IMR-90 (cell line): Measurements from ENCODE around the gene DGKB. TPM values are rescaled to one million over a fixed set of nuclear protein-coding genes. Genes with fewer than 3 reads are reported as not detected.

ENCODE experiments used
- ATAC-seq: fragments of 200-7000 bp; cut with Tn5 transposase; 2 replicates; pipeline ENCODE4 v1.9.1; 2020; ENCODE audit warnings: low read depth, mild to moderate bottlenecking, moderate library complexity
- BruUV-seq: library from RNA; stranded (reverse); fragments of 400-500 nt; replicated peaks from 2 replicates; lab custom pipeline; 2021; lab: Mats Ljungman, UMichigan
- CTCF ChIA-PET: fragments of 300-600 bp; formaldehyde crosslinking; extraction: SDS; loops from one replicate; lab custom pipeline; 2021; ENCODE audit warnings: antibody characterized with exemption; lab: Yijun Ruan, JAX
- POLR2A ChIA-PET: fragments of 300-600 bp; sonication (Branson Sonifier 250); formaldehyde crosslinking; loops from one replicate; lab custom pipeline; 2022; ENCODE audit warnings: antibody characterized with exemption; ENCODE audit not compliant: unreplicated experiment; lab: Charles Lee
- DNase-seq: peaks from one replicate; pipeline ENCODE4 v3.0.0; 2013
- H2AFZ ChIP-seq: replicated peaks from 2 replicates; pipeline ENCODE3; 2013; ENCODE audit warnings: low read length, mild to moderate bottlenecking; ENCODE audit not compliant: poor library complexity
- H2AK5ac ChIP-seq: 2 replicates; pipeline ENCODE4 v1.6.1; 2013; ENCODE audit warnings: low read depth, low read length, inconsistent platforms
- H2AK9ac ChIP-seq: replicated peaks from 2 replicates; pipeline ENCODE3; 2013; ENCODE audit warnings: mild to moderate bottlenecking, low read depth, low read length, moderate library complexity; ENCODE audit not compliant: poor library complexity
- H2BK120ac ChIP-seq: 2 replicates; pipeline ENCODE4 v1.6.1; 2013; ENCODE audit warnings: low read depth, low read length, inconsistent platforms
- H2BK15ac ChIP-seq: 3 replicates; pipeline ENCODE4 v1.6.1; 2013; ENCODE audit warnings: low read depth, low read length, inconsistent platforms
- H2BK20ac ChIP-seq: 2 replicates; pipeline ENCODE4 v1.6.1; 2013; ENCODE audit warnings: low read depth, mild to moderate bottlenecking, inconsistent platforms, low read length, moderate library complexity
- H2BK5ac ChIP-seq: 2 replicates; pipeline ENCODE4 v1.6.1; 2013; ENCODE audit warnings: mild to moderate bottlenecking, low read depth, low read length, inconsistent platforms; ENCODE audit not compliant: poor library complexity, severe bottlenecking
- H3K14ac ChIP-seq: replicated peaks from 2 replicates; pipeline ENCODE4 v1.6.1; 2013; ENCODE audit warnings: low read depth, low read length, inconsistent platforms
- H3K18ac ChIP-seq: 2 replicates; pipeline ENCODE4 v1.6.1; 2013; ENCODE audit warnings: low read depth, low read length, control low read depth
- H3K23ac ChIP-seq: 2 replicates; pipeline ENCODE4 v1.6.1; 2013; ENCODE audit warnings: low read depth, low read length, inconsistent platforms
- H3K27ac ChIP-seq: 2 replicates; pipeline ENCODE4 v1.5.1; 2013; ENCODE audit warnings: mild to moderate bottlenecking, control low read depth, low read length; ENCODE audit not compliant: insufficient read depth
- H3K27me3 ChIP-seq: 2 replicates; pipeline ENCODE4 v1.6.1; 2013; ENCODE audit warnings: low read length; ENCODE audit not compliant: control insufficient read depth, insufficient read depth
- H3K36me3 ChIP-seq: 2 replicates; pipeline ENCODE4 v1.6.1; 2013; ENCODE audit warnings: low read length, mixed read lengths; ENCODE audit not compliant: control insufficient read depth, insufficient read depth
- H3K4ac ChIP-seq: 2 replicates; pipeline ENCODE4 v1.6.1; 2013; ENCODE audit warnings: low read depth, low read length, inconsistent platforms
- H3K4me1 ChIP-seq: 2 replicates; pipeline ENCODE4 v1.6.1; 2013; ENCODE audit warnings: low read length, mixed read lengths; ENCODE audit not compliant: control insufficient read depth, insufficient read depth
- H3K4me2 ChIP-seq: 2 replicates; pipeline ENCODE4 v1.6.1; 2013; ENCODE audit warnings: low read depth, mild to moderate bottlenecking, control low read depth, low read length, moderate library complexity
- H3K4me3 ChIP-seq: 2 replicates; pipeline ENCODE4 v1.5.1; 2013; ENCODE audit warnings: low read depth, mild to moderate bottlenecking, control low read depth, low read length, moderate library complexity; ENCODE audit not compliant: insufficient read depth
- H3K56ac ChIP-seq: 2 replicates; pipeline ENCODE4 v1.6.1; 2013; ENCODE audit warnings: low read length, inconsistent platforms; ENCODE audit not compliant: insufficient read depth; ENCODE audit errors: extremely low read depth
- H3K79me1 ChIP-seq, 2 experiments: 2 replicates each; pipeline ENCODE4 v1.6.1; 2013; ENCODE audit warnings: low read length in 2 of 2, inconsistent platforms in 1 of 2, low read depth in 1 of 2
- H3K9ac ChIP-seq: 2 replicates; pipeline ENCODE4 v1.6.1; 2013; ENCODE audit warnings: low read depth, low read length, control low read depth
- H3K9me1 ChIP-seq: 2 replicates; pipeline ENCODE4 v1.6.1; 2013; ENCODE audit warnings: low read length, inconsistent platforms; ENCODE audit not compliant: insufficient read depth
- H3K9me3 ChIP-seq: 2 replicates; pipeline ENCODE4 v1.6.1; 2013; ENCODE audit warnings: low read length; ENCODE audit not compliant: control insufficient read depth, insufficient read depth
- H4K20me1 ChIP-seq: 2 replicates; pipeline ENCODE4 v1.6.1; 2013; ENCODE audit warnings: low read length, inconsistent platforms; ENCODE audit not compliant: insufficient read depth
- H4K5ac ChIP-seq: 2 replicates; pipeline ENCODE4 v1.6.1; 2013; ENCODE audit warnings: mild to moderate bottlenecking, low read depth, low read length, control low read depth
- H4K8ac ChIP-seq, 2 experiments: 2 replicates each; pipeline ENCODE4 v1.6.1; 2013; ENCODE audit warnings: low read depth in 2 of 2, low read length in 2 of 2, control low read depth in 1 of 2, inconsistent platforms in 1 of 2
- H4K91ac ChIP-seq: 2 replicates; pipeline ENCODE4 v1.6.1; 2013; ENCODE audit warnings: low read depth, low read length, inconsistent platforms; ENCODE audit not compliant: insufficient read depth
- BHLHE40 ChIP-seq: fragments of 150-350 bp; IDR thresholded peaks from 2 replicates; pipeline ENCODE4 v1.6.1; 2016; ENCODE audit warnings: mild to moderate bottlenecking, low read depth, low read length
- CTCF ChIP-seq: conservative IDR thresholded peaks from 2 replicates; pipeline ENCODE4 v1.5.1; 2012; ENCODE audit warnings: mild to moderate bottlenecking, low read depth, low read length, improper control_type of control experiment
- RAD21 ChIP-seq: IDR thresholded peaks from 2 replicates; pipeline ENCODE4 v1.6.1; 2012; ENCODE audit warnings: low read length, improper control_type of control experiment
- RCOR1 ChIP-seq: IDR thresholded peaks from 2 replicates; pipeline ENCODE4 v1.6.1; 2012; ENCODE audit warnings: mild to moderate bottlenecking, low read length, improper control_type of control experiment; ENCODE audit not compliant: insufficient replicate concordance
- SMC3 ChIP-seq: fragments of 150-350 bp; IDR thresholded peaks from 2 replicates; pipeline ENCODE4 v1.6.1; 2016; ENCODE audit warnings: low read depth, mild to moderate bottlenecking, antibody characterized with exemption, low read length, moderate library complexity
- USF2 ChIP-seq: fragments of 150-350 bp; IDR thresholded peaks from 2 replicates; pipeline ENCODE4 v1.6.1; 2017; ENCODE audit warnings: mild to moderate bottlenecking, antibody characterized with exemption, low read length, low read depth
- WGBS, 2 experiments: methylation state at CpG; one replicate each; pipeline versions ENCODE4 v1.1.5 to v1.1.7; 2013; ENCODE audit warnings: missing lambda C conversion rate in 2 of 2; ENCODE audit not compliant: insufficient read length in 1 of 2; ENCODE audit errors: extremely low coverage in 2 of 2; 5-methylcytosine and 5-hydroxymethylcytosine counted together
- dilution Hi-C: fragments of 300-500 bp; cut with HindIII; formaldehyde crosslinking; loops from one replicate; pipeline ENCODE4 v1.14.3; 2018; ENCODE audit warnings: low sequenced_read_pairs; ENCODE audit not compliant: unreplicated experiment
- in situ Hi-C: fragments of 300-500 bp; cut with MboI; formaldehyde crosslinking; loops from 3 replicates; pipeline ENCODE4 v1.14.3; 2019; ENCODE audit warnings: low sequenced_read_pairs, inconsistent platforms, mixed read lengths
- intact Hi-C: fragments of 100-400 bp; cut with micrococcal nuclease; formaldehyde crosslinking; loops from 2 replicates; pipeline ENCODE4 v1.10.0; 2022
- polyA plus RNA-seq, 3 experiments: library from polyadenylated mRNA; depleted of rRNA; stranded (reverse); fragments of >200 nt; gene quantifications; 2 replicates each; pipeline ENCODE4 v1.2.3, GENCODE V29; 2012; ENCODE audit warnings: low replicate concordance in 1 of 3
- total RNA-seq: library from RNA; depleted of rRNA; stranded (reverse); fragments of >200 nt; gene quantifications from 2 replicates; pipeline ENCODE4 v1.2.3, GENCODE V29; 2012
- TF ChIP-seq, protein P1 (sequence below): fragments of 150-350 bp; IDR thresholded peaks from 2 replicates; pipeline ENCODE4 v1.6.1; 2016; ENCODE audit warnings: low read depth, mild to moderate bottlenecking, low read length, moderate library complexity, borderline replicate concordance

DGKB gene
- total and polyA plus RNA-seq, 2 of the 4 experiments (the other 2 are of a cell fraction): not detected

GRCh38 chr7:14828053-14828452, 74.5 kb downstream of the DGKB start:
- H3K27me3 ChIP-seq: no peaks in the 10 kb centered on the region
- H4K8ac ChIP-seq: no peak overlapping the region
- no peak overlapping the region for H2AFZ ChIP-seq
- H3K9me3 ChIP-seq: no peaks in the 10 kb centered on the region; the same call in 1 of the 2 replicates
- H2AK5ac ChIP-seq: no peak overlapping the region
- no peaks in the 10 kb centered on the region for H4K20me1 ChIP-seq
- no peak overlapping the region for H3K18ac ChIP-seq
- ATAC-seq (no peak), DNase-seq (no peak)
- H3K23ac ChIP-seq: no peak overlapping the region
- no peak overlapping the region for H3K4me2 ChIP-seq
- ChIA-PET CTCF (no interaction called here), POLR2A (no interaction called here)
- H4K91ac ChIP-seq: no peak overlapping the region
- H3K56ac ChIP-seq: no peak overlapping the region
- BruUV-seq: no TSS peak
- no peak overlapping the region for H2AK9ac ChIP-seq
- no peaks in the 10 kb centered on the region for H3K9me1 ChIP-seq
- H3K27ac ChIP-seq: no peak overlapping the region
- H3K4me1 ChIP-seq: no peaks in the 10 kb centered on the region
- no peak overlapping the region for H3K14ac ChIP-seq
- no peak overlapping the region for H4K5ac ChIP-seq
- H3K79me1 ChIP-seq: no peaks in the 10 kb centered on the region
- H2BK15ac ChIP-seq: no peak overlapping the region
- in situ Hi-C loops: no loop called here
- H3K36me3 ChIP-seq: no peaks in the 10 kb centered on the region
- H2BK120ac ChIP-seq: no peak overlapping the region
- no peak overlapping the region for H2BK20ac ChIP-seq
- dilution Hi-C loops: no loop called here
- no CpG with 5 or more reads among the region's 2 CpGs for WGBS, 2 experiments
- H3K4ac ChIP-seq: no peak overlapping the region
- TF ChIP-seq, protein P1, sequence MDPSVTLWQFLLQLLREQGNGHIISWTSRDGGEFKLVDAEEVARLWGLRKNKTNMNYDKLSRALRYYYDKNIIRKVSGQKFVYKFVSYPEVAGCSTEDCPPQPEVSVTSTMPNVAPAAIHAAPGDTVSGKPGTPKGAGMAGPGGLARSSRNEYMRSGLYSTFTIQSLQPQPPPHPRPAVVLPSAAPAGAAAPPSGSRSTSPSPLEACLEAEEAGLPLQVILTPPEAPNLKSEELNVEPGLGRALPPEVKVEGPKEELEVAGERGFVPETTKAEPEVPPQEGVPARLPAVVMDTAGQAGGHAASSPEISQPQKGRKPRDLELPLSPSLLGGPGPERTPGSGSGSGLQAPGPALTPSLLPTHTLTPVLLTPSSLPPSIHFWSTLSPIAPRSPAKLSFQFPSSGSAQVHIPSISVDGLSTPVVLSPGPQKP: no peak
- no peak for TF ChIP-seq USF2
- TF ChIP-seq RAD21: no peak
- TF ChIP-seq SMC3: no peak
- no peak for TF ChIP-seq BHLHE40
- no peak for TF ChIP-seq RCOR1
- no peak for TF ChIP-seq CTCF
- no peak overlapping the region for H3K9ac ChIP-seq
- no peak overlapping the region for H3K4me3 ChIP-seq
- intact Hi-C loops: no loop called here
- H2BK5ac ChIP-seq: no peak overlapping the region
